HG02571 (cell line): ENCODE data around the gene MYO18B.
"Not testable (repeated sequence)": the region's sequence is repeated elsewhere in the genome, so short reads cannot be mapped to it uniquely, and the experiment has no call there.

ENCODE experiments used
- ATAC-seq: cut with Tn5 transposase; IDR thresholded peaks from one replicate; pipeline ENCODE4 v1.9.1; 2021; ENCODE audit warnings: mild to moderate bottlenecking, moderate library complexity; ENCODE audit not compliant: unreplicated experiment

Gene MYO18B

DNA sequence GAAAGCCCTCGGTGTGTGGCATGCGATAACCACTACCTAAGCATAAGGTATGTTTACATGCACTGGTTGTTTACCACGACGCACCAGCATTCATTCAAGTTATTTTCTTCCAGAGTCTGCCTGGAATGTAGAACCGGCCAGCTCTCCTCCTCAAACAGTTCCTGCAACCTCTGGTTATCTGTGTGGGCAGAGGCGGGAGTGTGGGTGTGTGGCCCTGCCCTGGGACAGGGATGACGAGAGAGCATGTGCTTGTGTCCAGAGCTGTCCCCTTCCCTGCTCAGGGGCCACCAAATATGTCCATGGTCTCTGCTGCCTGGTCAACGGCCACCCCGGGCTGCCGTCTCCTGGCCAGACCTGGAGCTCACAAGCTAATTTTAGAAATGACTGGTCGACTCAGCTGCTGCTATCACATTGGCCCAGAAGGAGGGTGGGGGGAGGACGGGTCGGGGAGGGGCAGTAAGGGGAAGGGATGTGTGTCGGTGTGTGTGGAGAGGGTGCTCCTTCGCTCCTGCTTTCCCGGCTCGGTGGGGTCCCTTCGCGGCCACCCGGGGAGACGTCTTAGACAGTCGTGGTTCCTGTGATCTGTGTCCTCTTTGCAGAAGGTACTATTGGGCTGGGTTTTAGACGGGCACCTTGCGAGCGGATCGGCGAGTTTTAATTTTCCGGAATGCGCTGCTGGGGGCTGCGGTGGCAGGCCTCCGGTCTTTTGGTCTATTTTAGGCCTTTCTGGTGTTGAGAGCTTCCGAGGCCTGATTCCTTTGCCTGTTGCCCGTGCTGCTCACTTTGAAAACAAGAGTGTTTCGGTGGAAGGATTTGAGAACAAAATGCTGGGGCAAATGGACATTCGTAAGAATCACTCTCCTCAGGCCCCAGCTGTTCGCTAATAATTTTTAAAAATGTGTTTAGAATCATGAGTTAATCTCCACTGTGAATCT, at the start of gene MYO18B:
Gene MYO18B (plus strand): TSS at position 497 of the 935 bp plus-strand sequence. CDS start 18,905 bp downstream, outside the sequence.
- no peak for ATAC-seq

DNA sequence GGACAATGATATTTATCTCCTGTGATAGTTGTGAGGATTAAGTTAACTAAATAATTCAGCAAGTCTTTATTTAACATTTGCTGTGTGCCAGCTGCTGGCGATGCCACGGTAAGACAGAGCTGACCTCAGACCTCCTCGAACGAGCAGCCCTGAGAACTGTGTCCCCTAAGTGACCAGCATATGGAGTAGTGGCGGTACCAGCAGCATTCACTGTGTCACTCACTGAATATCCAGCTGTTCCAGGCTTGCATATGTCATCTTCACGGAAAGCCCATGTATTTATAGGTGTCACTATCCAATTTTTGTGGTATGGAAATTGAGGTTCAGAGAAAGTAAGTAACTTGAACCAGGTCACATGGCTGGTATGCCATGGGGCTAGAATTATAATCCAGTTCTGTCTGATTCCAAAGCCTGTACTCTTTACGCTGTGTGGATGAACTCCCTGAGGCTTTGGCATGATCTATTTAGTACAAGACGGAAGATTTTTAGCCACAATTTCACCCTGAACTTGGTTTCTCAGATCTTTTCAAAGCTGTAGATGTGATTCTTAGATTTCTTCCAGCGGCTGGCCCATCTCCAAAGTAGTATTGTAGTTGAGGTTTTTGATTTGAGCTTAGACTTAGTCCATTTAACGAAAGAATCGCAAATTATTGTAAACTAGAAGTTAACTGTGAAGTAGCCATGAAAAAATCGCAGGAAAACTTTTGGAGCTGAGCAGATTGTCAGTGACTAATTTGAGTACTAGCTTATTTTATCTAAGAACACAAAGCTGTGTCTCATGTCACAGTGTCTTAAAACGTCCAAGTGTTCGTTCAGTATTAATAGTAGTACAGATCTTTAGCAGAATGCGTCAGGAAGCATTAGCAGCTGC, 49.4 kb upstream of the MYO18B start:
- no peak for ATAC-seq

DNA sequence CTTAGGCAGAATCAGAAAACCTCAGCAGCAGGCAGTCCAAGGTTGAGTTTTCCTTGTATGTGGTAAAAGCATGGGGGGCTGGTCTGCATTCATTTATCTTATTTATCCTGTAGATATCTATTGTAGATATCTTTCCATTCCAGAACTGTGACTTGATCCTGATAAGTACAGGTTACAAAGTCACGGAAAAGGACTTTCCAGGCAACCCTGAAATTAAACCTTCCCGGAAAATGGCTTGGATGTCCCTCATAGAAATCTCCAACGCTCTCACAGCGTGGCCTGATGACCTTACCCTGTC, 48.8 kb upstream of the MYO18B start:
- no peak for ATAC-seq

GRCh38 chr22:25694196-25694907, 47.6 kb upstream of the MYO18B start:
- ATAC-seq, result no peak

GRCh38 chr22:25695146-25695545, 46.8 kb upstream of the MYO18B start:
- ATAC-seq, result no peak

GRCh38 chr22:25696763-25697162, 45.2 kb upstream of the MYO18B start:
- no peak for ATAC-seq

GRCh38 chr22:25697181-25697664, 44.8 kb upstream of the MYO18B start:
- no peak for ATAC-seq

- no peak for ATAC-seq
These were observed 44.0 kb upstream of the MYO18B start for GRCh38 chr22:25697978-25698377.

DNA sequence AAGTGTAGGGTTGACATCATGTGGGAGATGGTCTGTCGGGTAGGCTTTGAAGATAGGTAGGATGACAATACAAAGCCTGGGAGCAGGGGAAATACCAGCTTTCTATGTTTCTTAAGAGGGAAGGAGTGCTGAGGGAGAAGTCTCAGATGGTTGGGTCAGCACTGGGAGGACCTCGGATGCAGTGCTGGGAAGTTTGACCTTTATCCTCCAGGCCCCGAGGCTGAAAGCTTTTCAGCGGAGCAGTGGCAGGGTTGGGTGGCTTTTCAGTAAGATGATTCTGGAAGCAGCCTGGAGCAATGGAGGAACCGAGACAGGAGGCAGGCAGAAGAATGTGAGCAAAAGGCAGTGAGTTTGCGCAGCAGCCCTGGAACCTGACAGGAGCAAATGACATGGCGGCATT, 43.5 kb upstream of the MYO18B start:
- ATAC-seq, result no peak

DNA sequence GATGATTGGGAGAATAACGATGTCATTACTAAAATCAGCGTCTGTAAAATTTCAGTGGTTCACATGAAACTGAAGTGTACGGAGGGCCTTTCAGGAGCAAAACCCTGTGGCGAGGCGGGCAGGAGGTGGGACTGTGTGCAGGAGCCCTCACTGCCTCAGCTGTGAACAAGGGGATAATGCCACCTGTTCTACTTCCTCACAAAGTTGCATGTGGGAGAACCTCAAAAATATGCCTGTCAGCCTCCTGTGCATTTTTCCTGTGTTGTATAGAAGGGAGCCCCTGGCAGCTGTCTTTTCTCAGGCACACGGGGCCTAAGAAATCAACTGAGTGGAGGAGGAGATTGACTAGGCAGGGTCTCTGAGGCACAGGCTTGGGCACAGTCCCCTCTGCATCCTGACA, 43.0 kb upstream of the MYO18B start:
- no peak for ATAC-seq

- ATAC-seq, result no peak
These were observed 40.8 kb upstream of the MYO18B start for GRCh38 chr22:25701056-25701780.

DNA sequence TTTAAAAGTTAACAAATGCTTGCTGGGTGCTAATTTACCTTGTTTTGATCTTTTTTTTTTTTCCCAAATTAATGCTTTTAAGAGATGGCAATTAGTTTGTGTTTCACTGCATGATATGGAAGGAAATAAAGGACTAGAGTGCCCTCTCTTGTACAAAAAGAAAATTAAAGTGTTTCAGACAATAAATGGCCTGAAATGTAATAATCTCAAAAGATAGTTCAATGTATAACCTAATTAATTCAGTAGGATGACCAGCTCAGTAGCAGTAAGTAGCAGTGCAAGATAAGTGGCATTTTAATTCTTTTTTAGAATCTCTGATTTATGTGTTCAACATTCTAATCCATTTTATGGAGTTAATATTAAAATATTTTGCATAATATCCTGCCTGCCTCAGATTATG, 39.9 kb upstream of the MYO18B start:
- no peak for ATAC-seq

DNA sequence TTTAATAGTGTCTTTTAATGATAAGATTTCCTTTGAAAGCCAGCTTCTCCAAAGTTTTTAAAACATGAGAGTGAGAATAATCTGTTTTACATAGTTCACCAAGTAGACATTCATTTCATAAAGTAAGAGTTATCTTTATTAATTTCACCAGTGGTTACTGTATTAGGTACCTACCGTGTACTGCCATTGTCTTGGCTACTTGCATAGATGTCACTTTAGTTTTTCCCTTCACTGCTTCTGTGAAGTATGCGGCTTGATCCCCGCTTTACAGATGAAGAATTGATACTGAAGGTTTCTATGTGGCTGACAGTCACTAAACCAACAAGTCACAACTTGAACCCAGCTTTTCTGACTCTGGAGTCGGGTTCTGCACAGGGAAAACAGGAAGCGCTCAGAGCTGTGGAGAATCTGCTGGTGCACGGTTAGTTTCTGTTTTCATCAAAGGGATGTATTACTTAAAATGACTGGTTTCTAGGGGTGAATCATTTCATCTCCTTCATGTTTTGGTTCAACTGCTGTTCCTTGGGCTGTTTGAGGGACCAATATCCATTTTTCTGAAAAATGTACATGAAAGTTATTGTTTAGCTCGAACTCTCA, 39.3 kb upstream of the MYO18B start:
- ATAC-seq, result no peak

- ATAC-seq, result no peak
These were observed 37.3 kb upstream of the MYO18B start for GRCh38 chr22:25704701-25705100.

DNA sequence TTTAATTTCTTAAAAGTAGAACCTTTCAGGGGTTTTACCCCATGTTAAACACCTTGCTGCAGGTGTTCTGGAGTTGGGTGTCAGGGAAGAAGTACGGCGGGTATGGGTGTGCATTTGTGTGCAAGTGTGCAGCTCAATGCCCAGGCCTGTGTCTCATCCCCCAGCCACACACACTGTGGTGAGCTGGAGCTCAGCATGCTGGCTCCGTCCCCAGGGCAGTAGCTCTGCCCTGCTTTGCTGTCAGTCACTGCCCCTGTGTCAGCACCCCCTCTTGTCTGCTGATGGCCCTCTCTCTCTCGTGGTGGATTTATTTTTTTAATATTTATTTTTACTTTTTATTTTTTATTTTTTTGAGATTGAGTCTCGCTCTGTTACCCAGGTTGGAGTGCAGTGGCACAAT, 35.8 kb upstream of the MYO18B start:
- ATAC-seq, result no peak

DNA sequence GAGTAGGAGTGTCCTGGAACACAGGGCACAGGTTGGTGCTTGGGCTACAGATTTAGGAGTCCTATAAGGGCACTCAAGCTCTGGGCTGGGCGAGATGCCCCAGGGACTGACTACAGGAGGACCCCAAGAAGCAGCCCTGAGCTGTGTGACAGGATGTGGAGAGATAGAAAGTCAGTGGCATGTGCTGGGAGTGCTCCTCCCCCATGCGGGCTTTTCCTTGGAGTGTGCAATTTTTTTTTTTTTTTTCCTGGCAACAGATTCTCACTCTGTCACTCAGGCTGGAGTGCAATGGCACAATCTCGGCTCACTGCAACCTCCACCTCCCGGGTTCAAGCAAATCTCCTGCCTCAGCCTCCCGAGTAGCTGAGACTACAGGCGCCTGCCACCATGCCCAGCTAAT, 33.6 kb upstream of the MYO18B start:
- ATAC-seq, result not testable (repeated sequence)

DNA sequence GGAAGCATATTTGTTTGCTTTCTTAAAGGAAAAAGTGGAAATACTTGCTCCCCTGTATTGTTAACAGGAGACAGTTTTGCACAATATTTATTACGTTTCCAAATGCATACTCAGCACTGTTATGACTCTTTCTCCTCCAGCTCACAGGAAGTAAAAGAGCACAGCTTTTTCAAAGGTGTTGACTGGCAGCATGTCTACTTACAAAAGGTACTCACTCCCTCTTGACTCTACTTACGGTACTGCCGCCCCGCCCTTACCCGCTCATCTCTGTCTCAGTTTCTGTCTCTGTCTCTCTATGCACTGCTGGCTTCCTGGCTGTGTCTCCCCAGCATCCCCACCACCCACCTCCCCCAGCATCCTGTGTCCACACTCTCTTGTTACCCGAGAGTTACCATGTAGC, 32.2 kb upstream of the MYO18B start:
- no peak for ATAC-seq

- no peak for ATAC-seq
These were observed 31.5 kb upstream of the MYO18B start for GRCh38 chr22:25710501-25710900.

DNA sequence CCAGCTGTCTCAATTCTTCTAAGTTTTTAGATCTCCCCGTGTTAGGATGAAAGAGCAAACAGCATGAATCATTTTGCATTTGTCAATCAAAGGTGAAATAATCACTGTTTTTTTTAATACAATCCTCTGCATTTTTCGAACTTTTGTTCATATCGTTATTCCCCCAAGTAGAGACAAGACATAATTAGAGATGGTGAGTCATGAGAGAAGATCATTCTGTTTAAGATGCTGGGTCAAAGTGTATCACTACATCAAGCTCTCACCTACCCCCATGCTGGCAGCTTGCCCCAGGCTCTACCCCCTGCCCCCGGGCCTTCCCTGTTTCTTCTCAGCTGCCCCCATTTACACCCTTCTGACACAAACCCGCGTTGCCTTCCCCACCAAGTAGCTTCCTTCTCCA, 30.5 kb upstream of the MYO18B start:
- ATAC-seq, result no peak
